ENCODE data around the gene MATN1. TPM values are rescaled to one million over a fixed set of nuclear protein-coding genes. Genes with fewer than 3 reads are reported as not detected.

Gene MATN1
- total and polyA plus RNA-seq, 5 donors from 2014 or later, result 1.9 TPM; not detected in 4

GRCh38 chr1:30707412-30708360 lies 15.7 kb downstream of the MATN1 start:
- Mint-ChIP-seq H3K27me3 (peaks cover 22% of the 10 kb centered on the region), H3K4me3 (no peak overlapping the region), H3K4me1 (no peaks in the 10 kb centered on the region), H3K9me3 (no peaks in the 10 kb centered on the region), H3K27ac (no peak overlapping the region), H3K36me3 (no peaks in the 10 kb centered on the region)
- DNase-seq (peak; percentile 37 to 46 (median 42)), ATAC-seq (ENCODE audit: low read depth in 2 of 2) (peak; percentile 53 to 59)
- Histone ChIP-seq H3K9me3 (ENCODE audit: control insufficient read depth in 2 of 2, low read length in 2 of 2) (no peaks in the 10 kb centered on the region), H3K27me3 (ENCODE audit: control insufficient read depth, insufficient read depth, low read length) (peaks cover 2% of the 10 kb centered on the region), H3K27ac (ENCODE audit: insufficient read depth, low read length, poor library complexity, severe bottlenecking) (no peak overlapping the region), H3K4me1 (ENCODE audit: control insufficient read depth, insufficient read depth, low read length, poor library complexity, severe bottlenecking) (no peaks in the 10 kb centered on the region), H3K4me3 (ENCODE audit: low read depth, low read length) (no peak overlapping the region), H3K36me3 (ENCODE audit: control insufficient read depth, insufficient read depth, low read length) (no peaks in the 10 kb centered on the region)

- no peak overlapping the region for H3K27ac Mint-ChIP-seq
- no peaks in the 10 kb centered on the region for H3K36me3 Mint-ChIP-seq
- H3K27me3 Mint-ChIP-seq, result peaks cover 17% of the 10 kb centered on the region
- H3K27ac ChIP-seq (ENCODE audit: insufficient read depth, low read length, poor library complexity, severe bottlenecking), result no peak overlapping the region
- no peaks in the 10 kb centered on the region for H3K36me3 ChIP-seq (ENCODE audit: control insufficient read depth, insufficient read depth, low read length)
- H3K9me3 Mint-ChIP-seq, result no peaks in the 10 kb centered on the region
- no peaks in the 10 kb centered on the region for H3K9me3 ChIP-seq (ENCODE audit: control insufficient read depth in 2 of 2, low read length in 2 of 2)
- ATAC-seq (ENCODE audit: low read depth in 2 of 2), result no peak
- H3K4me3 Mint-ChIP-seq, result no peak overlapping the region
- no peaks in the 10 kb centered on the region for H3K4me1 Mint-ChIP-seq
- H3K4me1 ChIP-seq (ENCODE audit: control insufficient read depth, insufficient read depth, low read length, poor library complexity, severe bottlenecking), result no peaks in the 10 kb centered on the region
- H3K4me3 ChIP-seq (ENCODE audit: low read depth, low read length), result no peak overlapping the region
- no peak for DNase-seq
- peaks cover 2% of the 10 kb centered on the region for H3K27me3 ChIP-seq (ENCODE audit: control insufficient read depth, insufficient read depth, low read length)
Observed at GRCh38 chr1:30706528-30706927, 16.9 kb downstream of the MATN1 start.

DNA sequence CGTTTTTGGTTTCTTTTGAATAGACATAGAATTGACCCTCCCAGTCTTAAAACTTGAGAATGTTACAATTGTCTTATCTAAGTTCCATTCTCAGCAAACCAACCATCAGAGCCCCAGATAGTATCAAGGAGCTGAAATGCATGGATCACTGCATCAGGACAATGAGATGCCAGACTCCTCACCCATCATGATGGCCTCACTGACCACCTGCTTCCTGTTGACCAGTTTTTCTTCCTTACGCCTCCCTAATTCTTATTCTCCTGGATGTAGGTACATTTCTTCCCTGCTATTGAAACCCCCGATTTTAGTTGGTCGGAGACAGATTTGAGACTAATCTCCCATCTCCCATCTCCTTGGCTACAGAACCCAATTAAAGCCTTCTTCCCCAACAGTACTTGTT lies 17.7 kb downstream of the MATN1 start:
- Mint-ChIP-seq H3K36me3 (no peaks in the 10 kb centered on the region), H3K4me3 (no peak overlapping the region), H3K27me3 (peaks cover 12% of the 10 kb centered on the region), H3K4me1 (no peaks in the 10 kb centered on the region), H3K9me3 (no peaks in the 10 kb centered on the region), H3K27ac (no peak overlapping the region)
- Histone ChIP-seq H3K36me3 (ENCODE audit: control insufficient read depth, insufficient read depth, low read length) (no peaks in the 10 kb centered on the region), H3K9me3 (ENCODE audit: control insufficient read depth in 2 of 2, low read length in 2 of 2) (no peaks in the 10 kb centered on the region), H3K27me3 (ENCODE audit: control insufficient read depth, insufficient read depth, low read length) (peaks cover 2% of the 10 kb centered on the region), H3K27ac (ENCODE audit: insufficient read depth, low read length, poor library complexity, severe bottlenecking) (no peak overlapping the region), H3K4me1 (ENCODE audit: control insufficient read depth, insufficient read depth, low read length, poor library complexity, severe bottlenecking) (no peaks in the 10 kb centered on the region), H3K4me3 (ENCODE audit: low read depth, low read length) (no peak overlapping the region)
- DNase-seq (no peak), ATAC-seq (ENCODE audit: low read depth in 2 of 2) (no peak)

DNA sequence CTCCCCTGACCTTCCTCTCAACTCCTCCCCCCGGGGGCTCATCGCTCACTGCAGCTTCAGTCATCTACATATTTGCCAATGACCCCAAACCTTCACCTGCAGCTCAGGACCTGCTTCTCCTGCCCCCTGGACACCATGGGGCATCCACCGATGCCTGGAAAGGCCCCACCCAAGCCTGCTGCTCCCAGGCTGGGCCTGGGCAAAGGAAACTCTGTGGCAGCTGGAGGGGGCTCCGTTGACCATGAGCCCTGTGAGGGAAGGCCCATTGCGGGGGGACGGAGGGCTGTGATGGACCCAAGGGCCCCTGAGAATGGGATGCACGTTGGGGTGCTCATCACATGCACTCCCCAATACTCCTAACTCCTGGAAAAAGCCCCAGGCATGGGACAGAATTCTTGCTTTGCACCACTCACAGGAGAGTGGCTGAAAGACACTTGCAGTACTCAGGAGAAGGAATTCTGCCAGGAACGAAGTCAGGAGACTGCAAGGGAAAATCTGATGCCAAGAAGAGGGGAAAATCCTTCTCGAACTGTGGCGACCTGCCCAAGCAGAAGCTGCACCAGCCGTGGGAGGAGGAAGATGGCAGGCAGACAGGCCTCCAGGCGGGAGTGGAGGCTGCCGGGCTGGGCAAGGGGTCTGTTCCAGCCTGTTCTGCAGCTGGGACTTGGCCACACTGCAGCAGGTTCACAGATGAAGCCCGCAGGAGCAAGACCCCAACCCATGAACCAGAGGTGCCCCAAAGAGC lies 18.4 kb downstream of the MATN1 start:
- Histone ChIP-seq H3K9me3 (ENCODE audit: control insufficient read depth in 2 of 2, low read length in 2 of 2) (no peaks in the 10 kb centered on the region), H3K36me3 (ENCODE audit: control insufficient read depth, insufficient read depth, low read length) (no peaks in the 10 kb centered on the region), H3K4me3 (ENCODE audit: low read depth, low read length) (no peak overlapping the region), H3K4me1 (ENCODE audit: control insufficient read depth, insufficient read depth, low read length, poor library complexity, severe bottlenecking) (no peaks in the 10 kb centered on the region), H3K27ac (ENCODE audit: insufficient read depth, low read length, poor library complexity, severe bottlenecking) (no peak overlapping the region), H3K27me3 (ENCODE audit: control insufficient read depth, insufficient read depth, low read length) (peaks cover 2% of the 10 kb centered on the region)
- Mint-ChIP-seq H3K27me3 (peaks cover 12% of the 10 kb centered on the region), H3K36me3 (no peaks in the 10 kb centered on the region), H3K9me3 (no peaks in the 10 kb centered on the region), H3K4me3 (no peak overlapping the region), H3K27ac (no peak overlapping the region), H3K4me1 (no peaks in the 10 kb centered on the region)
- ATAC-seq (ENCODE audit: low read depth in 2 of 2) (no peak), DNase-seq (no peak)

- Mint-ChIP-seq H3K4me3 (no peak overlapping the region), H3K27ac (no peak overlapping the region), H3K36me3 (no peaks in the 10 kb centered on the region), H3K4me1 (no peaks in the 10 kb centered on the region), H3K9me3 (no peaks in the 10 kb centered on the region), H3K27me3 (peaks cover 12% of the 10 kb centered on the region)
- no peak for ATAC-seq (ENCODE audit: low read depth in 2 of 2)
- Histone ChIP-seq H3K4me1 (ENCODE audit: control insufficient read depth, insufficient read depth, low read length, poor library complexity, severe bottlenecking) (no peaks in the 10 kb centered on the region), H3K9me3 (ENCODE audit: control insufficient read depth in 2 of 2, low read length in 2 of 2) (no peaks in the 10 kb centered on the region), H3K27me3 (ENCODE audit: control insufficient read depth, insufficient read depth, low read length) (peaks cover 2% of the 10 kb centered on the region), H3K4me3 (ENCODE audit: low read depth, low read length) (no peak overlapping the region), H3K27ac (ENCODE audit: insufficient read depth, low read length, poor library complexity, severe bottlenecking) (no peak overlapping the region), H3K36me3 (ENCODE audit: control insufficient read depth, insufficient read depth, low read length) (no peaks in the 10 kb centered on the region)
- DNase-seq, result no peak
Observed at GRCh38 chr1:30704271-30704670, 19.1 kb downstream of the MATN1 start.

DNA sequence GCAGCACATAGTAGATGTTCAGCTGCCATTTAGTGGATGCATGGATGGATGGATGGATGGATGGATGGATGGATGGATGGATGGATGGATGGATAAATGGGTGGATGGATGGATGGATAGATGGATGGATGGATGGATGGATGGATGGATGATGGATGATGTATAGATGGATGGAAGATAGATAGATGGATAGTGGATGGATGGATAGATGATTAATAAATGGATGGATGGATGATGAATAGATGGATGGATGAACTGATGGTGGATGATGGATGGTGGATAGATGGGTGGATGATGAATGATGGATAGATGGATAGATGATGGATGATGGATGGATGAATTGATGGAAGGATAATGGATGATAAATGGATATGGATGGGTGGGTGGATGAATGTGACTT lies 20.6 kb downstream of the MATN1 start:
- H3K9me3 ChIP-seq (ENCODE audit: control insufficient read depth in 2 of 2, low read length in 2 of 2), result no peaks in the 10 kb centered on the region
- no peak overlapping the region for H3K4me3 Mint-ChIP-seq
- H3K4me1 Mint-ChIP-seq, result no peaks in the 10 kb centered on the region
- ATAC-seq (ENCODE audit: low read depth in 2 of 2) (no peak), DNase-seq (no peak)
- peaks cover 5% of the 10 kb centered on the region for H3K27me3 Mint-ChIP-seq
- no peaks in the 10 kb centered on the region for H3K36me3 Mint-ChIP-seq
- no peaks in the 10 kb centered on the region for H3K27me3 ChIP-seq (ENCODE audit: control insufficient read depth, insufficient read depth, low read length)
- H3K4me3 ChIP-seq (ENCODE audit: low read depth, low read length), result no peak overlapping the region
- no peaks in the 10 kb centered on the region for H3K4me1 ChIP-seq (ENCODE audit: control insufficient read depth, insufficient read depth, low read length, poor library complexity, severe bottlenecking)
- H3K27ac ChIP-seq (ENCODE audit: insufficient read depth, low read length, poor library complexity, severe bottlenecking), result no peak overlapping the region
- no peaks in the 10 kb centered on the region for H3K9me3 Mint-ChIP-seq
- no peaks in the 10 kb centered on the region for H3K36me3 ChIP-seq (ENCODE audit: control insufficient read depth, insufficient read depth, low read length)
- no peak overlapping the region for H3K27ac Mint-ChIP-seq

DNA sequence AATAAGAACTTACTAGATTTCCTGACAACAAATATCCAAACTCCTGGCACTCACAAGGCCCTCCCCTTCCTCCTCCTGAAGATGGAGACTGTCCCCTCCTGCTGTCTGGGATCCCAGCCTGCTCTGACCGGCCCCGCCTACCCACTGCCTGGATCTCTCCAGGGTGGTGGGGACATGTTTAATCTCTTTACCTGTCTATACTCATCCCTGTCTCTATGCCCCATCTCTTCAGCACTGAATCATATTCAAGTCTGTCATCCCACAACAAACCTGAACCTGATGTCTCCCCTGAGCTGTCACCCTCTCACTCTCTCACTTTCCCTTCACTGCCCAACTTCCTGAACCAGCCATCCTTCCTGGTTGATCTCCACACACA lies 22.1 kb downstream of the MATN1 start:
- H3K4me3 ChIP-seq (ENCODE audit: low read depth, low read length), result no peak overlapping the region
- Mint-ChIP-seq H3K27me3 (peaks cover 4% of the 10 kb centered on the region), H3K4me1 (no peaks in the 10 kb centered on the region), H3K27ac (no peak overlapping the region), H3K4me3 (no peak overlapping the region), H3K9me3 (no peaks in the 10 kb centered on the region), H3K36me3 (no peaks in the 10 kb centered on the region)
- no peaks in the 10 kb centered on the region for H3K27me3 ChIP-seq (ENCODE audit: control insufficient read depth, insufficient read depth, low read length)
- H3K36me3 ChIP-seq (ENCODE audit: control insufficient read depth, insufficient read depth, low read length), result no peaks in the 10 kb centered on the region
- no peak overlapping the region for H3K27ac ChIP-seq (ENCODE audit: insufficient read depth, low read length, poor library complexity, severe bottlenecking)
- no peak for ATAC-seq (ENCODE audit: low read depth in 2 of 2)
- no peak for DNase-seq
- H3K4me1 ChIP-seq (ENCODE audit: control insufficient read depth, insufficient read depth, low read length, poor library complexity, severe bottlenecking), result no peaks in the 10 kb centered on the region
- no peaks in the 10 kb centered on the region for H3K9me3 ChIP-seq (ENCODE audit: control insufficient read depth in 2 of 2, low read length in 2 of 2)
